ENCODE measurements around the gene EPHB2. TPM values are rescaled to one million over a fixed set of nuclear protein-coding genes. Genes with fewer than 3 reads are reported as not detected.

The EPHB2 gene
- total RNA-seq, 4 donors from 2014 or later = 0.32 to 4.0 (median 1.7) TPM

- peaks cover 25% of the 10 kb centered on the region for H3K4me1 ChIP-seq
- no peaks in the 10 kb centered on the region for H3K36me3 ChIP-seq
- no peak overlapping the region for H3K4me3 ChIP-seq
- no peaks in the 10 kb centered on the region for H3K27me3 ChIP-seq
- H3K27ac ChIP-seq = no peak overlapping the region
- H3K9me3 ChIP-seq = no peaks in the 10 kb centered on the region
- DNase-seq (ENCODE audit: low spot score in 2 of 2) = no peak
- TF ChIP-seq CTCF (IDR thresholded peaks at IDR 0.05) (no peak), POLR2AphosphoS5 (IDR thresholded peaks at IDR 0.05) (no peak), EP300 (IDR thresholded peaks at IDR 0.05) (no peak), POLR2A (IDR thresholded peaks at IDR 0.05) (no peak)
Measured at GRCh38 chr1:22774833-22775182, 64.2 kb downstream of the EPHB2 start.

GRCh38 chr1:22775478-22775877, 64.8 kb downstream of the EPHB2 start:
- TF ChIP-seq CTCF (IDR thresholded peaks at IDR 0.05) = no peak
- no peak for TF ChIP-seq POLR2AphosphoS5 (IDR thresholded peaks at IDR 0.05)
- TF ChIP-seq EP300 (IDR thresholded peaks at IDR 0.05) = no peak
- no peak for TF ChIP-seq POLR2A (IDR thresholded peaks at IDR 0.05)
- H3K9me3 ChIP-seq = no peaks in the 10 kb centered on the region
- no peaks in the 10 kb centered on the region for H3K36me3 ChIP-seq
- no peaks in the 10 kb centered on the region for H3K27me3 ChIP-seq
- no peak for DNase-seq (ENCODE audit: low spot score in 2 of 2)
- 73% methylated on average over 7 of the region's 7 CpGs for WGBS
- H3K4me1 ChIP-seq = peaks cover 25% of the 10 kb centered on the region
- no peak overlapping the region for H3K27ac ChIP-seq
- no peak overlapping the region for H3K4me3 ChIP-seq

- Histone ChIP-seq H3K27me3 (no peaks in the 10 kb centered on the region), H3K4me1 (peaks cover 25% of the 10 kb centered on the region), H3K9me3 (no peaks in the 10 kb centered on the region), H3K36me3 (no peaks in the 10 kb centered on the region), H3K4me3 (no peak overlapping the region), H3K27ac (no peak overlapping the region)
- DNase-seq (ENCODE audit: low spot score in 2 of 2) = no peak
- no peak for TF ChIP-seq EP300 (IDR thresholded peaks at IDR 0.05)
- WGBS = 66% methylated on average over 10 of the region's 10 CpGs
Measured at GRCh38 chr1:22776035-22776613, 65.5 kb downstream of the EPHB2 start.

- no peak for DNase-seq (ENCODE audit: low spot score in 2 of 2)
- Histone ChIP-seq H3K36me3 (no peaks in the 10 kb centered on the region), H3K27me3 (no peaks in the 10 kb centered on the region), H3K9me3 (no peaks in the 10 kb centered on the region), H3K27ac (no peak overlapping the region), H3K4me3 (no peak overlapping the region), H3K4me1 (peaks cover 25% of the 10 kb centered on the region)
- WGBS = 82% methylated on average over 6 of the region's 7 CpGs
- TF ChIP-seq POLR2A (IDR thresholded peaks at IDR 0.05) (no peak), EP300 (IDR thresholded peaks at IDR 0.05) (no peak), CTCF (IDR thresholded peaks at IDR 0.05) (no peak), POLR2AphosphoS5 (IDR thresholded peaks at IDR 0.05) (no peak)
Measured at GRCh38 chr1:22777388-22778057, 66.9 kb downstream of the EPHB2 start.

- H3K4me1 ChIP-seq = peaks cover 23% of the 10 kb centered on the region
- no peak for TF ChIP-seq CTCF (IDR thresholded peaks at IDR 0.05)
- TF ChIP-seq POLR2AphosphoS5 (IDR thresholded peaks at IDR 0.05) = no peak
- no peak for TF ChIP-seq EP300 (IDR thresholded peaks at IDR 0.05)
- TF ChIP-seq POLR2A (IDR thresholded peaks at IDR 0.05) = no peak
- DNase-seq (ENCODE audit: low spot score in 2 of 2) = no peak
- H3K27ac ChIP-seq = no peak overlapping the region
- H3K36me3 ChIP-seq = no peaks in the 10 kb centered on the region
- 29% methylated on average over 2 of the region's 2 CpGs for WGBS
- H3K4me3 ChIP-seq = no peak overlapping the region
- no peaks in the 10 kb centered on the region for H3K27me3 ChIP-seq
- no peaks in the 10 kb centered on the region for H3K9me3 ChIP-seq
Measured at GRCh38 chr1:22778408-22778807, 67.8 kb downstream of the EPHB2 start.

Measured in suprapubic skin (tissue), 4 donors.